Measurements from ENCODE around the gene PSME3.
A peak's percentile ranks its signal among the peaks of the same experiment; 100 is the strongest.
"Not testable (repeated sequence)": the region's sequence is repeated elsewhere in the genome, so short reads cannot be mapped to it uniquely, and the experiment has no call there.

The PSME3 gene

GRCh38 chr17:42881706-42882105 is 48.5 kb downstream of the PSME3 start:
- H3K27ac ChIP-seq (ENCODE audit: extremely low read depth, low read depth, low read length); POLR2A ChIA-PET; H3K9me3 ChIP-seq (ENCODE audit: control insufficient read depth, insufficient read depth, low read depth, low read length); H3K4me1 ChIP-seq (ENCODE audit: control insufficient read depth, insufficient read depth, low read length); H3K4me3 ChIP-seq (ENCODE audit: low read depth, low read length); H3K36me3 ChIP-seq (ENCODE audit: control insufficient read depth in 2 of 2, insufficient read depth in 1 of 2, low read length in 2 of 2): not testable (repeated sequence)
- CTCF ChIA-PET, result interaction anchor here (0.5 to 0.7 kb wide), 2 partner anchors 37 to 667 kb away, joined by 3 read pairs; no protein-coding TSS in a partner anchor
- 0 out of 2 replicates have a peak, but pooled peaks have one; percentile 9 for TF ChIP-seq ZBTB17 (tag by site-specific recombination; IDR thresholded peaks at IDR 0.05)

GRCh38 chr17:42882166-42882565 is 49.0 kb downstream of the PSME3 start:
- Histone ChIP-seq H3K9me3 (ENCODE audit: control insufficient read depth, insufficient read depth, low read depth, low read length) (no peaks in the 10 kb centered on the region), H3K4me1 (ENCODE audit: control insufficient read depth, insufficient read depth, low read length) (no peaks in the 10 kb centered on the region), H3K36me3 (ENCODE audit: control insufficient read depth in 2 of 2, insufficient read depth in 1 of 2, low read length in 2 of 2) (no peaks in the 10 kb centered on the region), H3K27ac (ENCODE audit: extremely low read depth, low read depth, low read length) (no peak overlapping the region), H3K4me3 (ENCODE audit: low read depth, low read length) (no peak overlapping the region)
- ChIA-PET POLR2A (no interaction called here), CTCF (interaction anchor here (1.1 kb wide), 1 partner anchor 9 kb away, joined by 3 read pairs; no protein-coding TSS in a partner anchor)
- TF ChIP-seq ZNF670 (tag by site-specific recombination; IDR thresholded peaks at IDR 0.05; ENCODE audit: low read depth) (no peak), ZBTB1 (tag by site-specific recombination; IDR thresholded peaks at IDR 0.05) (no peak), PATZ1 (tag by site-specific recombination; IDR thresholded peaks at IDR 0.05) (no peak), ZNF155 (tag by site-specific recombination; IDR thresholded peaks at IDR 0.05) (no peak), ZNF514 (tag by site-specific recombination; IDR thresholded peaks at IDR 0.05) (no peak), ZNF354C (tag by site-specific recombination; IDR thresholded peaks at IDR 0.05; ENCODE audit: borderline replicate concordance, low read depth) (no peak), ZFHX2 (tag by site-specific recombination; conservative IDR thresholded peaks at IDR 0.05) (no peak), GLIS2 (tag by site-specific recombination; IDR thresholded peaks at IDR 0.05) (no peak), ZNF202 (tag by site-specific recombination; IDR thresholded peaks at IDR 0.05; ENCODE audit: borderline replicate concordance) (no peak), ZFP69B (tag by site-specific recombination; IDR thresholded peaks at IDR 0.05) (no peak), ZNF280C (tag by site-specific recombination; IDR thresholded peaks at IDR 0.05) (no peak), ZSCAN16 (tag by site-specific recombination; IDR thresholded peaks at IDR 0.05) (no peak), HOXC10 (CRISPR knock-in tag; IDR thresholded peaks at IDR 0.05) (no peak), HOXD13 (CRISPR knock-in tag; IDR thresholded peaks at IDR 0.05; ENCODE audit: borderline replicate concordance) (no peak), GLIS1 (tag by site-specific recombination; IDR thresholded peaks at IDR 0.05) (no peak), PRDM6 (tag by site-specific recombination; IDR thresholded peaks at IDR 0.05) (no peak), ZNF692 (tag by site-specific recombination; IDR thresholded peaks at IDR 0.05) (no peak)
